ENCODE data around the gene CNOT3.
"Not testable (repeated sequence)": the region's sequence is repeated elsewhere in the genome, so short reads cannot be mapped to it uniquely, and the experiment has no call there.

GRCh38 chr19:54095859-54096616, 41.5 kb upstream of the CNOT3 start:
- TF ChIP-seq SUZ12 (IDR thresholded peaks at IDR 0.05; ENCODE audit: extremely low read depth, insufficient read depth, insufficient read length); ZNF274 (IDR thresholded peaks at IDR 0.05; ENCODE audit: low read depth, low read length); YY1 (IDR thresholded peaks at IDR 0.05; ENCODE audit: insufficient read depth, insufficient read length): not testable (repeated sequence)

Measured in NT2/D1 (cell line).